A549 (cell line): ENCODE results near the gene ZNF319. TPM values are rescaled to one million over a fixed set of nuclear protein-coding genes. Genes with fewer than 3 reads are reported as not detected.

Source experiments
- ATAC-seq, 2 experiments: fragments of 200-7000 bp in 1 of 2; fragments of >200 bp in 1 of 2; cut with Nextera tagmentation in 1 of 2; cut with Tn5 transposase in 1 of 2; 3 replicates each; pipeline versions ENCODE4 v1.8.0 to v1.9.1; 2018 to 2020; ENCODE audit warnings: mild to moderate bottlenecking in 1 of 2, moderate library complexity in 1 of 2
- CTCF ChIA-PET: fragments of 300-600 bp; sonication (Branson Sonifier 250); formaldehyde crosslinking; extraction: SDS; loops from one replicate; lab custom pipeline; 2021; ENCODE audit warnings: antibody characterized with exemption, inconsistent platforms; lab: Yijun Ruan, JAX
- POLR2A ChIA-PET: fragments of 350-600 bp; formaldehyde crosslinking; extraction: SDS; loops from one replicate; lab custom pipeline; 2021; ENCODE audit warnings: antibody characterized with exemption, inconsistent platforms; lab: Yijun Ruan, JAX
- DNase-seq, 2 experiments: peaks; one replicate each; pipeline versions ENCODE4 v3.0.0 to v3.0.0-alpha.2; 2011 to 2016; ENCODE audit warnings: low read depth in 1 of 2, low spot score in 1 of 2
- FAIRE-seq: peaks from 2 replicates; lab custom pipeline; 2011; peaks lifted over from hg19 to GRCh38; lab: Jason Lieb, UNC
- H3K27ac ChIP-seq, 2 experiments: fragments of >200 bp; sonication (Bioruptor Twin); formaldehyde crosslinking; 3 replicates each; pipeline ENCODE4 v1.5.1; 2016 to 2017
- H3K4me1 ChIP-seq: fragments of >200 bp; sonication (Bioruptor Twin); formaldehyde crosslinking; 3 replicates; pipeline ENCODE4 v1.6.1; 2016
- H3K4me2 ChIP-seq: fragments of >200 bp; sonication (Bioruptor Twin); formaldehyde crosslinking; 3 replicates; pipeline ENCODE4 v1.6.1; 2016
- H3K4me3 ChIP-seq: fragments of >200 bp; sonication (Bioruptor Twin); formaldehyde crosslinking; 3 replicates; pipeline ENCODE4 v1.5.1; 2016
- H3K9me3 ChIP-seq: fragments of >200 bp; sonication (Bioruptor Twin); formaldehyde crosslinking; 3 replicates; pipeline ENCODE4 v1.6.1; 2016
- ATOH8 ChIP-seq: fragments of 250-450 bp; sonication (Bioruptor Pico); IDR thresholded peaks from 2 replicates; pipeline ENCODE4 v1.5.0; 2020; ENCODE audit warnings: low read depth, mild to moderate bottlenecking, moderate library complexity
- BCL3 ChIP-seq: fragments of >200 bp; sonication (Bioruptor Twin); formaldehyde crosslinking; IDR thresholded peaks from 3 replicates; pipeline ENCODE4 v1.6.1; 2016
- CBX8 ChIP-seq: fragments of 200-600 bp; sonication (generic); IDR thresholded peaks from 2 replicates; pipeline ENCODE4 v1.6.1; 2016
- CHD4 ChIP-seq: fragments of 200-600 bp; sonication (generic); IDR thresholded peaks from 2 replicates; pipeline ENCODE4 v1.6.1; 2016; ENCODE audit warnings: antibody characterized with exemption, mild to moderate bottlenecking, borderline replicate concordance
- CTCF ChIP-seq: fragments of >200 bp; sonication (Bioruptor Twin); formaldehyde crosslinking; IDR thresholded peaks from 3 replicates; pipeline ENCODE4 v1.5.1; 2016
- E2F6 ChIP-seq: IDR thresholded peaks from 2 replicates; pipeline ENCODE4 v1.6.1; 2012; ENCODE audit warnings: low read depth, borderline replicate concordance
- HDAC2 ChIP-seq: fragments of 200-600 bp; sonication (generic); IDR thresholded peaks from 2 replicates; pipeline ENCODE4 v1.6.1; 2016
- HES2 ChIP-seq: fragments of >200 bp; sonication (Bioruptor Twin); formaldehyde crosslinking; IDR thresholded peaks from 2 replicates; pipeline ENCODE4 v1.6.1; 2016
- HMGXB4 ChIP-seq: fragments of 250-450 bp; sonication (Bioruptor Pico); IDR thresholded peaks from 2 replicates; pipeline ENCODE4 v1.5.0; 2021; ENCODE audit warnings: mild to moderate bottlenecking, moderate library complexity, borderline replicate concordance
- HOXB13 ChIP-seq: fragments of 250-450 bp; sonication (Bioruptor Pico); IDR thresholded peaks from 2 replicates; pipeline ENCODE4 v1.5.0; 2020; ENCODE audit warnings: low read depth, mild to moderate bottlenecking, moderate library complexity
- MAX ChIP-seq: IDR thresholded peaks from 2 replicates; pipeline ENCODE4 v1.6.1; 2012
- MYC ChIP-seq: IDR thresholded peaks from 2 replicates; pipeline ENCODE4 v1.6.1; 2012; ENCODE audit warnings: mild to moderate bottlenecking, inconsistent platforms, low read length, improper control_type of control experiment, borderline replicate concordance
- NR3C1 ChIP-seq: fragments of >200 bp; sonication (Bioruptor Twin); formaldehyde crosslinking; IDR thresholded peaks from 3 replicates; pipeline ENCODE4 v1.6.1; 2017
- PBX3 ChIP-seq: IDR thresholded peaks from 2 replicates; pipeline ENCODE4 v1.6.1; 2012
- RARB ChIP-seq: fragments of 250-450 bp; sonication (Bioruptor Pico); IDR thresholded peaks from 2 replicates; pipeline ENCODE4 v1.8.0; 2021; ENCODE audit warnings: mild to moderate bottlenecking, moderate library complexity
- WGBS: methylation state at CpG from one replicate; pipeline ENCODE4 v1.1.6; 2017; ENCODE audit errors: missing lambda C conversion rate; 5-methylcytosine and 5-hydroxymethylcytosine counted together
- polyA plus RNA-seq, 4 experiments: library from polyadenylated mRNA; depleted of rRNA in 3 of 4; stranded (reverse); fragments of >200 nt; fragmentation: RNase III in 1 of 4; extraction: RNeasy Plus Mini Kit Qiagen cat#74134 plus additional on column Dnase treatment in 1 of 4; gene quantifications; 2 replicates in 3 of 4; 3 replicates in 1 of 4; pipeline ENCODE4 v1.2.3, GENCODE V29; 2011 to 2017

ZNF319 gene
- polyA plus RNA-seq, 2 of the 4 experiments (the other 2 are of a cell fraction): 10.8 to 11.3 TPM

GRCh38 chr16:58026705-58027160 lies 26.3 kb upstream of the ZNF319 start:
- TF ChIP-seq BCL3 (no peak), HES2 (no peak), CTCF (no peak), MAX (peak; percentile 30; the same call in 1 of the 2 replicates)
- 4% methylated on average over 5 of the region's 38 CpGs for WGBS
- ATAC-seq: peak; percentile 2 to 12; a peak in 3 of 6 replicates
- CTCF ChIA-PET: interaction anchor here (1.1 to 3.9 kb wide), 11 partner anchors 9 to 459 kb away, joined by 3 to 27 read pairs (median 4); no protein-coding TSS in a partner anchor
- no peaks in the 10 kb centered on the region for H3K9me3 ChIP-seq
- POLR2A ChIA-PET: interaction anchor here (2.8 kb wide), 1 partner anchor 102 kb away, joined by 13 read pairs; the partner anchor contains the start of gene CFAP20
- peak overlapping the region; percentile 79 to 84 for H3K27ac ChIP-seq
- peaks cover 25% of the 10 kb centered on the region; the same call in 2 of the 3 replicates for H3K4me1 ChIP-seq
- no peak for FAIRE-seq
- H3K4me2 ChIP-seq: peak overlapping the region; percentile 99
- H3K4me3 ChIP-seq: peak overlapping the region; percentile 80
- DNase-seq: peak in 1 of 2 experiments; percentile 26

- TF ChIP-seq E2F6 (0 out of 2 replicates have a peak, but pooled peaks have one; percentile 4), CBX8 (no peak), RARB (CRISPR knock-in tag) (no peak), MAX (0 out of 2 replicates have a peak, but pooled peaks have one; percentile 5), HDAC2 (0 out of 2 replicates have a peak, but pooled peaks have one; percentile 10), ATOH8 (CRISPR knock-in tag) (no peak), CHD4 (no peak), NR3C1 (no peak), HMGXB4 (CRISPR knock-in tag) (no peak), MYC (no peak), PBX3 (no peak), HOXB13 (no peak)
- TF ChIP-seq, all 56 proteins: peak for 3
- H3K4me3 ChIP-seq: peak overlapping the region; percentile 80
- 4% methylated on average over 5 of the region's 65 CpGs for WGBS
- H3K4me2 ChIP-seq: peak overlapping the region; percentile 99
- ChIA-PET CTCF (interaction anchor here (0.6 to 3.9 kb wide), 9 partner anchors 10 to 731 kb away, joined by 3 to 27 read pairs (median 3); no protein-coding TSS in a partner anchor), POLR2A (interaction anchor here (2.8 kb wide), 1 partner anchor 103 kb away, joined by 13 read pairs; the partner anchor contains the start of gene CFAP20)
- peaks cover 24% of the 10 kb centered on the region; the same call in 2 of the 3 replicates for H3K4me1 ChIP-seq
- no peaks in the 10 kb centered on the region for H3K9me3 ChIP-seq
- DNase-seq: peak; percentile 56 to 64
- no peak for FAIRE-seq
- peak overlapping the region; percentile 79 to 84 for H3K27ac ChIP-seq
- peak; percentile 57 to 69 for ATAC-seq
Observed at GRCh38 chr16:58026139-58026704, 25.8 kb upstream of the ZNF319 start.
